ENCODE measurements around the gene INKA2.

The INKA2 gene

GRCh38 chr1:111739194-111739924 lies at the start of gene INKA2:
Gene INKA2, minus strand, starts transcription at chr1:111739395. Its CDS starts 153 bp downstream, at chr1:111739242.
- peak; percentile 90 for DNase-seq (ENCODE audit: low spot score)

GRCh38 chr1:111786669-111787207 lies 47.5 kb upstream of the INKA2 start:
- no peak for DNase-seq (ENCODE audit: low spot score)

- DNase-seq (ENCODE audit: low spot score): no peak
These were observed 45.2 kb upstream of the INKA2 start for GRCh38 chr1:111784273-111784901.

- no peak for DNase-seq (ENCODE audit: low spot score)
These were observed 40.4 kb upstream of the INKA2 start for GRCh38 chr1:111779546-111779945.

- no peak for DNase-seq (ENCODE audit: low spot score)
These were observed 39.4 kb upstream of the INKA2 start for GRCh38 chr1:111778541-111779051.

GRCh38 chr1:111778066-111778465 lies 38.9 kb upstream of the INKA2 start:
- DNase-seq (ENCODE audit: low spot score): no peak

- no peak for DNase-seq (ENCODE audit: low spot score)
These were observed 38.1 kb upstream of the INKA2 start for GRCh38 chr1:111777301-111777700.

- DNase-seq (ENCODE audit: low spot score): no peak
These were observed 37.7 kb upstream of the INKA2 start for GRCh38 chr1:111776861-111777260.

GRCh38 chr1:111776391-111776790 lies 37.2 kb upstream of the INKA2 start:
- no peak for DNase-seq (ENCODE audit: low spot score)

- no peak for DNase-seq (ENCODE audit: low spot score)
These were observed 36.8 kb upstream of the INKA2 start for GRCh38 chr1:111775966-111776365.

- DNase-seq (ENCODE audit: low spot score): no peak
These were observed 31.7 kb upstream of the INKA2 start for GRCh38 chr1:111770916-111771315.

- peak; percentile 26 for DNase-seq (ENCODE audit: low spot score)
These were observed 30.4 kb upstream of the INKA2 start for GRCh38 chr1:111769517-111770146.

GRCh38 chr1:111768625-111769024 lies 29.4 kb upstream of the INKA2 start:
- no peak for DNase-seq (ENCODE audit: low spot score)

GRCh38 chr1:111768023-111768422 lies 28.8 kb upstream of the INKA2 start:
- DNase-seq (ENCODE audit: low spot score): no peak

GRCh38 chr1:111762332-111762731 lies 23.1 kb upstream of the INKA2 start:
- no peak for DNase-seq (ENCODE audit: low spot score)

GRCh38 chr1:111761717-111762116 lies 22.5 kb upstream of the INKA2 start:
- no peak for DNase-seq (ENCODE audit: low spot score)

GRCh38 chr1:111758373-111758772 lies 19.2 kb upstream of the INKA2 start:
- no peak for DNase-seq (ENCODE audit: low spot score)

- peak; percentile 24 for DNase-seq (ENCODE audit: low spot score)
These were observed 16.9 kb upstream of the INKA2 start for GRCh38 chr1:111756124-111756513.

- peak; percentile 82 for DNase-seq (ENCODE audit: low spot score)
These were observed 16.3 kb upstream of the INKA2 start, which contains the start of gene DDX20 for GRCh38 chr1:111755331-111756123. Gene DDX20, plus strand, starts transcription at chr1:111755901. Its CDS starts 24 bp downstream, at chr1:111755925.

GRCh38 chr1:111754984-111755330 lies 15.8 kb upstream of the INKA2 start:
- peak; percentile 55 for DNase-seq (ENCODE audit: low spot score)

- no peak for DNase-seq (ENCODE audit: low spot score)
These were observed 12.8 kb upstream of the INKA2 start for GRCh38 chr1:111751906-111752575.

Data from HuH-7 (cell line).